Pancreas (tissue), 10 donors: ENCODE data around the gene SRPRA. TPM values are rescaled to one million over a fixed set of nuclear protein-coding genes. Genes with fewer than 3 reads are reported as not detected.

Experiments
- ATAC-seq, 4 donors: fragments of 200-7000 bp; cut with Tn5 transposase; one replicate each; pipeline versions ENCODE4 v1.8.0 to v1.9.1; 2020; ENCODE audit warnings: mild to moderate bottlenecking in 4 of 4, moderate library complexity in 4 of 4
- DNase-seq, 6 donors: peaks; one replicate each; pipeline ENCODE4 v3.0.0-alpha.2; 2020
- FAIRE-seq: peaks from 2 replicates; lab custom pipeline; 2012; peaks lifted over from hg19 to GRCh38; lab: Jason Lieb, UNC
- H3K27ac ChIP-seq, 4 donors: fragments of 200-600 bp; sonication (generic); 1 replicate in 3 of 4; 2 replicates in 1 of 4; pipeline versions ENCODE4 v1.5.0 to v1.8.0; 2020
- H3K27me3 ChIP-seq, 4 donors: fragments of 200-600 bp; one replicate each; pipeline ENCODE4 v1.8.0; 2021
- H3K36me3 ChIP-seq, 3 donors: fragments of 200-600 bp; sonication (generic) in 1 of 3; one replicate each; pipeline versions ENCODE4 v1.5.0 to v1.8.0; 2020 to 2021
- H3K4me1 ChIP-seq, 3 donors: fragments of 200-600 bp; one replicate each; pipeline ENCODE4 v1.8.0; 2021
- H3K4me3 ChIP-seq, 4 donors: fragments of 200-600 bp; sonication (generic) in 2 of 4; one replicate each; pipeline versions ENCODE4 v1.5.0 to v1.8.0; 2020 to 2021
- H3K9me3 ChIP-seq, 4 donors: fragments of 200-600 bp; one replicate each; pipeline ENCODE4 v1.8.0; 2021
- WGBS, 2 donors: extraction: QIAGEN DNeasy Blood & Tissue Kit; methylation state at CpG; one replicate each; pipeline ENCODE4 v1.1.7; 2013; 5-methylcytosine and 5-hydroxymethylcytosine counted together
- intact Hi-C, 3 donors: fragments of 100-400 bp; cut with DNase I; formaldehyde crosslinking; loops; one replicate each; pipeline versions ENCODE4 v1.11.1 to v1.14.2; 2022
- polyA plus RNA-seq, 2 donors: library from polyadenylated mRNA; stranded (reverse); fragments of 200-250 nt; gene quantifications; one replicate each; pipeline ENCODE4 v1.2.3, GENCODE V29; 2013
- total RNA-seq, 6 donors: library from RNA; stranded (reverse); fragmentation: NEBNext Ultra II Directional in 4 of 6; extraction: Animal tissue kit (Norgen Biotek cat#: 25700) in 4 of 6; gene quantifications; one replicate each; pipeline versions ENCODE4 v1.2.1 to v1.2.4, GENCODE V29; 2021 to 2023
- TF ChIP-seq, protein P1 (sequence below), 4 donors: fragments of 200-600 bp; sonication (generic) in 3 of 4; IDR thresholded peaks; one replicate each; pipeline versions ENCODE4 v1.5.0 to v1.8.0; 2021; ENCODE audit warnings: antibody characterized with exemption in 4 of 4
- donor health status: healthy with polysubstance abuse.
- donor health status: DM: no; HTN: no; CAD: no; lungs with moderate emphysema.
- donor health status: DM: no; HTN: no; CAD: no.
- donor health status: control.
- donor health status: control.
- donor health status: Bipolar disorder and iron deficiency.
- donor health status: DM: yes; HTN: yes; CAD: no.
- donor health status: DM: no; HTN: no; CAD: no.
- donor health status: DM: no; HTN: no; CAD: no.
- donor health status: DM: yes; HTN: yes; CAD: no.

SRPRA gene
- total and polyA plus RNA-seq, 8 donors: 76.5 to 178 (median 152) TPM

DNA sequence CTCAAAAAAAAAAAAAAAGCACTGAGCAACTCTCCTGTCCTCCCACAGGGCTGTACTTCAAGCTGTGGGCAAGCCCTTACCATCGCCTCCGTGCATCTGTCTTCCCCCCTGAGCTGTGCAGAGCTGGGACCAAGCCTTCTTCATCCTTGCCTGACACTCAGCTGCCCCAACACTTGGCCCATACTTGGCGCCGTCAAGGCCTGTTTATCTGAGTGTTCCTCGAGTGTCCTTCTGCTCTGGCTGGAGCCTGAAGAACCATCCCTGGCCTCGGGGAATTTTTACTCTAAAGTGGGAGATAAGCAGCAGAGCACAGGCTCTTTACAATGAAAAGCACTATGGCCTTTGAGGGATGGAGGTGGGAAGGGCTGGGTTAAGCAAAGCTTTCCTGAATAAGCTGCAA, 12.6 kb upstream of the SRPRA start:
- Histone ChIP-seq H3K4me1 (peaks cover 0 to 18% (median 3%) of the 10 kb centered on the region in 3 donors), H3K27me3 (no peaks in the 10 kb centered on the region), H3K9me3 (no peaks in the 10 kb centered on the region), H3K36me3 (no peaks in the 10 kb centered on the region), H3K27ac (no peak overlapping the region), H3K4me3 (no peak overlapping the region)
- TF ChIP-seq, protein P1, sequence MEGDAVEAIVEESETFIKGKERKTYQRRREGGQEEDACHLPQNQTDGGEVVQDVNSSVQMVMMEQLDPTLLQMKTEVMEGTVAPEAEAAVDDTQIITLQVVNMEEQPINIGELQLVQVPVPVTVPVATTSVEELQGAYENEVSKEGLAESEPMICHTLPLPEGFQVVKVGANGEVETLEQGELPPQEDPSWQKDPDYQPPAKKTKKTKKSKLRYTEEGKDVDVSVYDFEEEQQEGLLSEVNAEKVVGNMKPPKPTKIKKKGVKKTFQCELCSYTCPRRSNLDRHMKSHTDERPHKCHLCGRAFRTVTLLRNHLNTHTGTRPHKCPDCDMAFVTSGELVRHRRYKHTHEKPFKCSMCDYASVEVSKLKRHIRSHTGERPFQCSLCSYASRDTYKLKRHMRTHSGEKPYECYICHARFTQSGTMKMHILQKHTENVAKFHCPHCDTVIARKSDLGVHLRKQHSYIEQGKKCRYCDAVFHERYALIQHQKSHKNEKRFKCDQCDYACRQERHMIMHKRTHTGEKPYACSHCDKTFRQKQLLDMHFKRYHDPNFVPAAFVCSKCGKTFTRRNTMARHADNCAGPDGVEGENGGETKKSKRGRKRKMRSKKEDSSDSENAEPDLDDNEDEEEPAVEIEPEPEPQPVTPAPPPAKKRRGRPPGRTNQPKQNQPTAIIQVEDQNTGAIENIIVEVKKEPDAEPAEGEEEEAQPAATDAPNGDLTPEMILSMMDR (IDR thresholded peaks at IDR 0.05): no peak
- FAIRE-seq (no peak), ATAC-seq (no peak), DNase-seq (no peak)
- intact Hi-C loops: no loop called here
- WGBS, 2 donors: 78 to 82% methylated on average over 6 of the region's 6 CpGs

DNA sequence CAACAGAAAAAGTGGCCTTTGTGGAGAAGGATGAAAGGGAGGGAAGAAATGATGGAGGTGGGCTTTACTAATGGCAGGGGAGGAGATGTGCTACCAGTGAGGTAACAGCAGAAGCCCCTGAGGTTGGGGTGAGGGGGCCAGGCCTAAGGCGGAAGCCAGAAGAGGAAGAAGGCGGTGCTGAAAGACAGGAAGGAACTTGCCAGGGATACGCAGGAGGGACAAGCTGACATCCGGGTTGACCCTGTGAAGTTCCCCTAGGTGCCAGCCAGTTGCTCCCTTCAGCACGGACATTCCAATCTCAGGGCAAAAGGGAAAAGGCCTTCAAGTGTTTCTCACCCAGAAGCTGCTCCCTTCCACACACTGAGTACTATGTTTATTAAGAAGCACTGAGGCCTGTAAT, 11.9 kb upstream of the SRPRA start:
- intact Hi-C loops: no loop called here
- no peaks in the 10 kb centered on the region for H3K27me3 ChIP-seq
- peaks cover 0 to 18% (median 3%) of the 10 kb centered on the region in 3 donors for H3K4me1 ChIP-seq
- TF ChIP-seq, protein P1 (IDR thresholded peaks at IDR 0.05): no peak
- ATAC-seq (no peak), FAIRE-seq (no peak), DNase-seq (no peak)
- H3K36me3 ChIP-seq: no peaks in the 10 kb centered on the region
- 86 to 87% methylated on average over 5 of the region's 5 CpGs for WGBS, 2 donors
- H3K4me3 ChIP-seq: no peak overlapping the region
- no peaks in the 10 kb centered on the region for H3K9me3 ChIP-seq
- H3K27ac ChIP-seq: no peak overlapping the region

DNA sequence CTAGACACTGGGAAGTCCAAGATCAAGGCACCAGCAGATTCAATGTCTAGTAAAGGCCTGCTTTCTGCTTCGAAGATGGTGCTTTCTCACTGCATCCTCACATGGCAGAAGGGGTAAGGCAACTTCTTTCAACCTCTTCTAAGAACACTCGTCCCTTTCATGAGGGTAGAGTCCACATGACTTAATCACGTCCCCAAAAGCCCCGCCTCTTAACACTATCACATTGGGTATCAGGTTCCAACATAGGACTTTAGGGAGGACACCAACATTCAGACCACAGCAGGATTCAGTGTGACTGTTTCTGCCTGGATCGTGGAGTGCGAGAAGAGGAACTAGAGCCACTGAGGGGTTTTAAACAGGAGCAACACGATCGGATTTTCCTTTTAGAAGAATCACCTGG, 10.5 kb upstream of the SRPRA start:
- H3K36me3 ChIP-seq: no peaks in the 10 kb centered on the region
- H3K27me3 ChIP-seq: no peaks in the 10 kb centered on the region
- intact Hi-C loops: no loop called here
- no peaks in the 10 kb centered on the region for H3K9me3 ChIP-seq
- no peak for FAIRE-seq
- WGBS, 2 donors: 72 to 81% methylated on average over 8 of the region's 8 CpGs
- H3K4me1 ChIP-seq: peaks cover 0 to 9% (median 3%) of the 10 kb centered on the region in 3 donors
- DNase-seq: no peak
- TF ChIP-seq, protein P1 (IDR thresholded peaks at IDR 0.05): no peak
- no peak overlapping the region for H3K4me3 ChIP-seq
- no peak for ATAC-seq
- no peak overlapping the region for H3K27ac ChIP-seq

DNA sequence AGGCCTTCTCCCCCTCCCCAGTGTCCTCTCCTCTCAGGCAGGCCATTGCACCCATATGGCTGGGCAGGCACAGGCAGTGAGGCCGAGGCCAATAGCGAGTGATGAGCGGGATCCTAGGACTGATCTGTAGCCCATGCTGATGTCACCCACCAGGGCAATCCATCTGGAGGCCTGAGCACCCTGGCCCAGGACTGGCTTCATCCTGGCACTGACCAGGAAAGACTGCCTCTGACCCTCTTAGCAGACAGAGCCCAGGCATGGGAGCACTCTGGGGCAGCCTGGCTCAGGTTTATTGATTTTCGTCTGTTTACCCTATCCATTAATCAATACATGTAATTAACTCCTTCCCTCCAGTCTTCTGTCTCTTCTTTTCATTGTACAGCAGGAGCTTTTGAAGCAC, 9.1 kb upstream of the SRPRA start:
- DNase-seq (no peak), FAIRE-seq (no peak), ATAC-seq (no peak)
- TF ChIP-seq, protein P1 (IDR thresholded peaks at IDR 0.05): no peak
- Histone ChIP-seq H3K36me3 (no peaks in the 10 kb centered on the region), H3K4me1 (peaks cover 0 to 7% (median 3%) of the 10 kb centered on the region in 3 donors), H3K27me3 (no peaks in the 10 kb centered on the region), H3K4me3 (no peak overlapping the region), H3K9me3 (no peaks in the 10 kb centered on the region), H3K27ac (no peak overlapping the region)
- intact Hi-C loops: no loop called here
- WGBS, 2 donors: 44 to 61% methylated on average over 4 of the region's 4 CpGs

DNA sequence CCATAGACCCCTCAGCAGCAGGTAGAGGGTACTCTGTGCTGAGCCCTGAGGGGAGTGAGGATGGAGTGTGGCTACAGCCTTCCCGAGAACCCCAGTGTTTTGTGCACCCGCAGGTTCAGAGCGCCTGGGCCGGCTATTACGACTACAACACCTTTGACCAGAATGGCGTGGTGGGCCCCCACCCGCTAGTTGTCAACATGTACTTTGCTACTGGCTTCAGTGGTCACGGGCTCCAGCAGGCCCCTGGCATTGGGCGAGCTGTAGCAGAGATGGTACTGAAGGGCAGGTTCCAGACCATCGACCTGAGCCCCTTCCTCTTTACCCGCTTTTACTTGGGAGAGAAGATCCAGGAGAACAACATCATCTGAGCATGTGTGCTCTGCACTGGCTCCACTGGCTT, 8.6 kb upstream of the SRPRA start:
- Histone ChIP-seq H3K4me3 (no peak overlapping the region), H3K4me1 (peaks cover 0 to 6% (median 3%) of the 10 kb centered on the region in 3 donors), H3K27me3 (no peaks in the 10 kb centered on the region), H3K9me3 (no peaks in the 10 kb centered on the region), H3K27ac (no peak overlapping the region), H3K36me3 (no peaks in the 10 kb centered on the region)
- 92 to 93% methylated on average over 11 of the region's 11 CpGs for WGBS, 2 donors
- DNase-seq (no peak), ATAC-seq (no peak), FAIRE-seq (no peak)
- TF ChIP-seq, protein P1 (IDR thresholded peaks at IDR 0.05): no peak
- intact Hi-C loops: no loop called here
